Prostate gland (tissue), 2 donors: ENCODE measurements around the gene TBC1D22A. TPM values are rescaled to one million over a fixed set of nuclear protein-coding genes. Genes with fewer than 3 reads are reported as not detected.

ENCODE experiments used
- DNase-seq: peaks from one replicate; pipeline ENCODE4 v3.0.0-alpha.2; 2019; ENCODE audit warnings: low spot score
- H3K27ac ChIP-seq, 2 donors: fragments of 200-600 bp; sonication (generic); 2 replicates each; pipeline ENCODE4 v1.5.1; 2017 to 2019
- H3K27me3 ChIP-seq: fragments of 200-600 bp; sonication (generic); replicated peaks from 2 replicates; pipeline ENCODE4 v1.5.1; 2019; ENCODE audit not compliant: insufficient read depth
- H3K36me3 ChIP-seq, 2 donors: fragments of 200-600 bp; sonication (generic); 1 replicate in 1 of 2; 2 replicates in 1 of 2; pipeline versions ENCODE4 v1.5.1 to v1.8.1; 2017 to 2019
- H3K4me1 ChIP-seq: fragments of 200-600 bp; sonication (generic); replicated peaks from 2 replicates; pipeline ENCODE4 v1.5.1; 2019
- H3K4me3 ChIP-seq, 2 donors: fragments of 200-600 bp; sonication (generic); 2 replicates each; pipeline ENCODE4 v1.5.1; 2017 to 2019
- H3K9me3 ChIP-seq: fragments of 200-600 bp; sonication (generic); 2 replicates; pipeline ENCODE4 v1.5.1; 2017
- POLR2A ChIP-seq: fragments of 450-650 bp; IDR thresholded peaks from one replicate; pipeline ENCODE4 v1.6.1; 2016; ENCODE audit warnings: antibody characterized with exemption, mild to moderate bottlenecking
- POLR2AphosphoS5 ChIP-seq: sonication (generic); formaldehyde crosslinking; IDR thresholded peaks from one replicate; pipeline ENCODE4 v1.6.1; 2017; ENCODE audit warnings: antibody characterized with exemption
- WGBS: methylation state at CpG from one replicate; pipeline ENCODE4 v1.1.5; 2018; 5-methylcytosine and 5-hydroxymethylcytosine counted together
- intact Hi-C: fragments of 100-400 bp; cut with DNase I; formaldehyde crosslinking; loops from one replicate; pipeline ENCODE4 v1.14.2; 2022
- total RNA-seq, 2 donors: library from RNA; depleted of rRNA; stranded (reverse); fragments of >200 nt; gene quantifications; one replicate each; pipeline ENCODE4 v1.1.0, GENCODE V29; 2016
- TF ChIP-seq, protein P1 (sequence below), 4 experiments: fragments of 200-600 bp in 2 of 4; fragments of 450-650 bp in 2 of 4; sonication (generic) in 2 of 4; IDR thresholded peaks; 1 replicate in 3 of 4; 2 replicates in 1 of 4; pipeline ENCODE4 v1.5.1; 2016 to 2019; ENCODE audit warnings: antibody characterized with exemption in 4 of 4, mild to moderate bottlenecking in 2 of 4, moderate library complexity in 2 of 4

Gene TBC1D22A
- total RNA-seq, 2 donors from 2014 or later = 16.0 to 30.7 TPM

DNA sequence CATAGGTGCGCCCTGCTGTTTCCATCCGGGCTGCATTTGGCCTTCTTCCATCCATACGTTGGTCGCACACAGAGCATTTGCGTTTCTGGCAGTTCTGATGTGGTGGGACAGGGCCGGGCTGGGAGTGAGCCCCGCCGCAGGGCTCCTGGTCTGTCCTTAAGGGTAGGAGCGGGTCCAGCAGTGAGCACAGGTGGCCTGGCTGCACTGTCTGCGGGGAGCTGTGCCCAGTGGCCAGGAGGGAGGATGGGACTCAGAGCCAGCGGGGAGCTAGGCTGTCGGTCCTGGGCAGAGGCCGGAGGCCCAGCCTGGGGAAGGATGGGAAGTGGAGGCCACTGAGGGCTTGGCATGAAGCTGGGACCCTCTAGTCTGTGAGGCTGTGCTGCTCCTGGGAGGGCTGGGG is 385.1 kb downstream of the TBC1D22A start:
- H3K4me1 ChIP-seq = peaks cover 19% of the 10 kb centered on the region
- no peak overlapping the region for H3K4me3 ChIP-seq
- TF ChIP-seq POLR2A (no peak), POLR2AphosphoS5 (no peak)
- TF ChIP-seq, protein P1, sequence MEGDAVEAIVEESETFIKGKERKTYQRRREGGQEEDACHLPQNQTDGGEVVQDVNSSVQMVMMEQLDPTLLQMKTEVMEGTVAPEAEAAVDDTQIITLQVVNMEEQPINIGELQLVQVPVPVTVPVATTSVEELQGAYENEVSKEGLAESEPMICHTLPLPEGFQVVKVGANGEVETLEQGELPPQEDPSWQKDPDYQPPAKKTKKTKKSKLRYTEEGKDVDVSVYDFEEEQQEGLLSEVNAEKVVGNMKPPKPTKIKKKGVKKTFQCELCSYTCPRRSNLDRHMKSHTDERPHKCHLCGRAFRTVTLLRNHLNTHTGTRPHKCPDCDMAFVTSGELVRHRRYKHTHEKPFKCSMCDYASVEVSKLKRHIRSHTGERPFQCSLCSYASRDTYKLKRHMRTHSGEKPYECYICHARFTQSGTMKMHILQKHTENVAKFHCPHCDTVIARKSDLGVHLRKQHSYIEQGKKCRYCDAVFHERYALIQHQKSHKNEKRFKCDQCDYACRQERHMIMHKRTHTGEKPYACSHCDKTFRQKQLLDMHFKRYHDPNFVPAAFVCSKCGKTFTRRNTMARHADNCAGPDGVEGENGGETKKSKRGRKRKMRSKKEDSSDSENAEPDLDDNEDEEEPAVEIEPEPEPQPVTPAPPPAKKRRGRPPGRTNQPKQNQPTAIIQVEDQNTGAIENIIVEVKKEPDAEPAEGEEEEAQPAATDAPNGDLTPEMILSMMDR (IDR thresholded peaks at IDR 0.05) = no peak
- H3K9me3 ChIP-seq = no peaks in the 10 kb centered on the region
- H3K36me3 ChIP-seq = no peaks in the 10 kb centered on the region
- H3K27ac ChIP-seq = no peak overlapping the region
- no peak for DNase-seq
- intact Hi-C loops = no loop called here
- no peaks in the 10 kb centered on the region for H3K27me3 ChIP-seq
- whole genome bisulfite sequencing = 79% methylated on average over 13 of the region's 13 CpGs

DNA sequence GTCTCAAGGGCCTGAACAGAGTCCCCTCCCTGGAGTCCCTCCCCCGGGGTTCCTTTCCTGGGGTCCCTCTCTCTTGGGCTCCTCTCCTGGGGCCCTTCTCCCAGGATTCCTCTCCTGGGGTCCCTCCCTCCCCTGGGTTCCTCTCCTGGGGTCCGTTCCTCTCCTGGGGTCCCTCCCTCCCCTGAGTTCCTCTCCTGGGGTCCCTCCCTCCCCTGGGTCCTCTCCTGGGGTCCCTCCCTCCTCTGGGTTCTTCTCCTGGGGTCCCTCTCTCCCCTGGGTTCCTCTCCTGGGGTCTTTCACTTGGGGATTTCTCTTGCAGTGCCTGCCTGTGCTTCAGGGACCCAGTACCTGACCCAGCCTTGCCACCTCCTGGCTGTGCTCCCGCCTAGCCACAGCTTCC is 386.1 kb downstream of the TBC1D22A start:
- WGBS = 94% methylated on average over 3 of the region's 3 CpGs
- H3K4me3 ChIP-seq = no peak overlapping the region

DNA sequence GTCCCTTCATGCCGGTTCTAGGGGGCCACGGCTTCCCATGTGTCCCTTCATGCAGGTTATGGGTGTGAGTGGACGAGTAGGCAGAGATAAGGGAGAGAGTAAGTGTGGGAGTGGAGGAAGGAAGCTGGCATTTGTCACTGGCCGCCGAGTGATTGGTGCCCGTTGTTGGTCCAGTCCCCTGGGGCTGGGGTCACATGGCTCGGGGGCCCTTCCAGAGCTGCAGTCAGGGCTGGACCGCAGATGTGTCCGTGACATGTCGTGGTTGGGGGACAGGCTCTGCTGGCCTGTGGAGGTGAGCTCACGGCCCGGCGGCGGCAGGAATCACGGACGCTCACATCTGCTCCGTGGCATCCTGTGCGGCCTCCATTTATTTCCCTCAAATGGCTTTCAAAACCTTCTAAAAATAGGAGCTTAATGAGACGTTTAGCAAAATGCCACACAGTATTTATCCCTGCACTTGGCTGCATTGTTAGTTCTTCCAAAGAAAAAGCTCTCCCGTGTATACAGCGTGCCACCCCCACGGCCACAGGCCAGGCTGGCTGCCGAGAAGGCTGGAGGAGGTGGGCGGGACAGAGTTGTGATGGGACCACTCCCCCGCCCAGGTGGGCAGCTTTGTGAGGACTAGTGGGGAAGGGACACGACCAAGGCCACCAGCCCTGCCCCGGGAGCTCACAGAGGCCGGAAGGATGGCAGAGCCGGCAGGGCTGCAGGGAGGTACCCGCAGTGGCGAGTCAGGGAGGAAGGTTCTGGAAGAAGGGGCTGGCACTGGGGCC is 386.7 kb downstream of the TBC1D22A start:
- H3K27ac ChIP-seq = no peak overlapping the region

More for the DNA sequence above, 386.1 kb downstream of the TBC1D22A start:
- no peaks in the 10 kb centered on the region for H3K9me3 ChIP-seq
- no peaks in the 10 kb centered on the region for H3K27me3 ChIP-seq
- H3K4me1 ChIP-seq = peaks cover 19% of the 10 kb centered on the region
- no peaks in the 10 kb centered on the region for H3K36me3 ChIP-seq
- H3K27ac ChIP-seq = no peak overlapping the region
- DNase-seq = no peak
- intact Hi-C loops = no loop called here
- TF ChIP-seq POLR2A (no peak), POLR2AphosphoS5 (no peak)
- TF ChIP-seq, protein P1 (IDR thresholded peaks at IDR 0.05) = no peak

DNA sequence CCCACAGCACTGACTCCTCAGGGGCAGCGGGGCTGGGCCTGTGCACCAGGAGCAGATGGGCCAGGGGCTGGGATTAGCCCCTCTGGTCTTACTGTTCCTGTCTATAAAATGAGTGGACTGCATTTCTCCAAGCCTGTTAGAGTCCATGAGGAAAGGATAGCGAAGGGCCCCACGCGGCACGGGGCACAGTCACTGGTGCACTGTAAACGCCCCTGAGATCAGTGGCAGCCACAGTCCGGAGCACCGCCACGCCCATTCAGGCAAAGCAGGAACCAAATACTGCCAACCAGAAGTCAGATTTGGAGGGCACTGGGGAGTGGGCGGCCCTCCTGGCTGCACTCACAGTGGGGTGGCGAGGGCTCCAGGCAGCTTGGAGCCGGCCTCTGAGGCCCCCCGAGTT is 387.5 kb downstream of the TBC1D22A start:
- H3K4me1 ChIP-seq = peaks cover 18% of the 10 kb centered on the region
- no peaks in the 10 kb centered on the region for H3K36me3 ChIP-seq
- intact Hi-C loops = no loop called here
- TF ChIP-seq POLR2A (no peak), POLR2AphosphoS5 (no peak)
- TF ChIP-seq, protein P1 (IDR thresholded peaks at IDR 0.05) = no peak
- H3K27me3 ChIP-seq = no peaks in the 10 kb centered on the region
- WGBS = 95% methylated on average over 13 of the region's 13 CpGs
- no peak for DNase-seq
- H3K4me3 ChIP-seq = no peak overlapping the region
- no peaks in the 10 kb centered on the region for H3K9me3 ChIP-seq
- H3K27ac ChIP-seq = no peak overlapping the region

More for the DNA sequence above, 386.7 kb downstream of the TBC1D22A start:
- no peaks in the 10 kb centered on the region for H3K27me3 ChIP-seq
- DNase-seq = no peak
- WGBS = 89% methylated on average over 30 of the region's 31 CpGs
- peaks cover 19% of the 10 kb centered on the region for H3K4me1 ChIP-seq
- no peaks in the 10 kb centered on the region for H3K36me3 ChIP-seq
- no peak overlapping the region for H3K4me3 ChIP-seq
- no peaks in the 10 kb centered on the region for H3K9me3 ChIP-seq
- no peak for TF ChIP-seq POLR2AphosphoS5
- TF ChIP-seq POLR2A = no peak
- TF ChIP-seq, protein P1 (IDR thresholded peaks at IDR 0.05) = no peak
- intact Hi-C loops = no loop called here

DNA sequence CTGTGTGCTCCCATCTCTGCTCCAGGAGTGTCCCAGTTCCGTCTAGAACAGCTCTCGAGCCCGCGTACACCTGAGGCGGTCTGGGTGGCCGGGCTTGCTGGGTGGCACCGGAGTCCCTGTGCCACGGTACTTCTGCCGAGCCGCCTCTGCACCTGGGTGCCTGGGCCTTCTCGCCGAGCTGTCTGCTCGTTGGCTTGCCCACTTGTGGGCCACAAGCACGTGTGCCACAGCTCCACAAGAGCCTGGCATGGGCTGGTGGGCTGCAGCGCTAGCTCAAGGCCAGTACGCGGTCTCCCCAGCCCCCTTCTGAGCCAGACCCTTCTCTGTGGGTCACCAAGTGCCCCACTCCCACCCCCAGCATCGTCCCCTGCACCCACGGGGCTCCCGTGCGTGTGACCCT is 388.0 kb downstream of the TBC1D22A start:
- Histone ChIP-seq H3K27ac (no peak overlapping the region), H3K4me3 (no peak overlapping the region), H3K4me1 (peaks cover 15% of the 10 kb centered on the region), H3K36me3 (no peaks in the 10 kb centered on the region), H3K27me3 (no peaks in the 10 kb centered on the region), H3K9me3 (no peaks in the 10 kb centered on the region)
- intact Hi-C loops = no loop called here
- TF ChIP-seq POLR2A (no peak), POLR2AphosphoS5 (no peak)
- TF ChIP-seq, protein P1 (IDR thresholded peaks at IDR 0.05) = no peak
- no peak for DNase-seq
- 98% methylated on average over 21 of the region's 21 CpGs for WGBS
